Fibroblast of the aortic adventitia (primary cell): ENCODE measurements around the gene BCAS3. TPM values are rescaled to one million over a fixed set of nuclear protein-coding genes. Genes with fewer than 3 reads are reported as not detected.
A peak's percentile ranks its signal among the peaks of the same experiment; 100 is the strongest.

ENCODE experiments used
- DNase-seq: peaks from one replicate; pipeline ENCODE4 v3.0.0-alpha.2; 2010; ENCODE audit warnings: low read depth
- H3K4me3 ChIP-seq: 2 replicates; pipeline ENCODE4 v1.5.1; 2011; ENCODE audit warnings: low read depth, mild to moderate bottlenecking, control low read depth, low read length, moderate library complexity
- CTCF ChIP-seq: IDR thresholded peaks from 2 replicates; pipeline ENCODE4 v1.5.1; 2011; ENCODE audit warnings: mild to moderate bottlenecking, low read length, control low read depth, inconsistent platforms; ENCODE audit not compliant: insufficient read depth
- total RNA-seq: library from RNA; depleted of rRNA; stranded (reverse); fragments of >200 nt; gene quantifications from 2 replicates; pipeline ENCODE4 v1.2.3, GENCODE V29; 2012; ENCODE audit warnings: low replicate concordance

BCAS3 gene
- total RNA-seq, 1 donor, result 29.6 TPM

- no peak overlapping the region for H3K4me3 ChIP-seq
- no peak for TF ChIP-seq CTCF
- DNase-seq, result no peak
Observed at GRCh38 chr17:60900688-60901087, 223.0 kb downstream of the BCAS3 start.

GRCh38 chr17:60901242-60901641 lies 223.6 kb downstream of the BCAS3 start:
- DNase-seq, result peak; percentile 24
- no peak for TF ChIP-seq CTCF
- no peak overlapping the region for H3K4me3 ChIP-seq

DNA sequence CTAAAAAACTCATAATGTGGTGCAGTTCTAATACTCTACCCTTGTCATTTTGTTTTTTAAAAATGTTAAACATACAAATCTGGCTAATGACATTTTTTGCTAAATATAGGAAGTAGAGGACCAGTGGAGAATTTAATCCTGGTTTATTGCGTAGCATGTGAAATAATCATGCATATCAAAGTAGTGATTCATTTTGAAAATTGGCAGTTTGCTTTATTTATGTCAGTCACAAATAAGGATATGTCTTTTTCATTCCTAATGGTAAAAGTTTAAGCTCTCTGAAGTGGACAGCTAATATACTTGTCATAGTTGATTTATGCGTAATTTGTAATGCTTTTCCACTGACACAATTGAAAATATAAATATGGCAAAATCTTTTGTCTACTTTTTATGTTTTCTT lies 224.2 kb downstream of the BCAS3 start:
- DNase-seq, result peak; percentile 71
- no peak overlapping the region for H3K4me3 ChIP-seq
- TF ChIP-seq CTCF, result no peak

DNA sequence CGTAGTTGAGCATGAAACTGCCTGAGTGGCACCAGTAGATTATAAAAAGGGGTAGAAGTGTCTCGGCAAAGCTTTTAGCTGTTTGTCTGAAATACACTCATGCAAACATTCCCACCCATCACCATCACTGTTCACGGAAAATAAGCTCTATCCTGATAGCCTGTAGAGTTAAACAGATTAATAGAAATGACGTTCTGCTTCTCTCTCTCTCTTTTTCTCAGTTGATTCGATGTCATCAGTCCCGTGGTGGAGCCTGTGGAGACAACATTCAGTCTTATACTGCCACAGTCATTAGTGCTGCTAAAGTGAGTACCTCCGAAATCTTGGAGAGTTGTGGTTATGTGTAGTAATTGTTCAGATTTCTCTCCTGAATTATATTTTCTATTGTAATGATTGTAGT lies 224.7 kb downstream of the BCAS3 start:
- no peak for DNase-seq
- H3K4me3 ChIP-seq, result no peak overlapping the region
- no peak for TF ChIP-seq CTCF

DNA sequence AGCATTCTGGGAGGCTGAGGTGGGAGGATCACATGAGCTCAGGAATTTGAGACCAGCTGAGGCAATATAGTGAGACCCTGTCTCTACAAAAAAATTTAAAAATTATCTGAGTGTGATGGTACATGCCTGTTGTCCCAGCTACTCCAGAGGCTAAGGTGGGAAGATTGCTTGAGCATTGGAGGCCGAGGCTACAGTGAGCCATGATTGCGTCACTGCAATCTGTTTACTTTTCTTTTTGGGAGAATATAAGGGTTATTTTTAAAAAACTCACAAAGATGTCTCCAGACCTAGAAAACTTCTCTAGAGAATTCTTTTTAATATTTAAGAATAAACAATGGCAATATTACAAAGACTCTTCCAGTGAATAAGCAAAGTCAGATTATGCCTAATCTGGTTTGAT lies 226.9 kb downstream of the BCAS3 start:
- no peak overlapping the region for H3K4me3 ChIP-seq
- no peak for DNase-seq
- no peak for TF ChIP-seq CTCF

GRCh38 chr17:60905709-60906108 lies 228.1 kb downstream of the BCAS3 start:
- H3K4me3 ChIP-seq, result no peak overlapping the region
- TF ChIP-seq CTCF, result no peak
- no peak for DNase-seq

DNA sequence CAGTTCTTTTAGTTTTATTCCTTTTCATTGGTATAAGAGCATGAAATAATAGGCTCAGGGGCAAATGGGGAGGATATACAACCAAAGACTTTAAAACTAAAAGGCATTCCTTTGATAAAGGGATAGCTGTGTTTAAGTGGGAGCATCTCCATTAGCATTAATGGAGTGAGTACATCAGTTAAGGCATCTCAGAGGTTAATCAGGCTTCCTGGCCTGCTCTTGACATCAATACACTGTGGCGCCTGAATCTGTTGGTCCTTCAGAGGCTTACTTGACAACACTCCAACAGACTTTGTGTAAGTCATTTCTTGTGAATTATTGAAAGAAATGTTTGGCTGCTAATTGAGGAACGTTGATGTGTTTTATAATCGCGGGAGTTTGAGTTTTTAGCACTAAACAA lies 230.7 kb downstream of the BCAS3 start:
- no peak overlapping the region for H3K4me3 ChIP-seq
- TF ChIP-seq CTCF, result no peak
- DNase-seq, result no peak
